DOHH2 (cell line): Measurements from ENCODE around the gene ZSCAN10.
"Not testable (repeated sequence)": the region's sequence is repeated elsewhere in the genome, so short reads cannot be mapped to it uniquely, and the experiment has no call there.

Experiments used
- H3F3A ChIP-seq: fragments of 200-600 bp; sonication (generic), shearing (Covaris generic); 2 replicates; pipeline ENCODE4 v1.6.0; 2016; ENCODE audit warnings: antibody characterized with exemption, mild to moderate bottlenecking; ENCODE audit not compliant: control insufficient read depth, insufficient read depth
- H3K27ac ChIP-seq: fragments of 200-600 bp; sonication (generic); 2 replicates; pipeline ENCODE4 v1.5.1; 2014; ENCODE audit warnings: low read depth, mild to moderate bottlenecking, low read length, moderate library complexity
- H3K27me3 ChIP-seq: fragments of 200-600 bp; sonication (generic); 2 replicates; pipeline ENCODE4 v1.6.1; 2014; ENCODE audit warnings: mild to moderate bottlenecking, low read length, mixed read lengths; ENCODE audit not compliant: control insufficient read depth
- H3K36me3 ChIP-seq: fragments of 200-600 bp; sonication (generic); 2 replicates; pipeline ENCODE4 v1.6.1; 2014; ENCODE audit warnings: mild to moderate bottlenecking, low read length, moderate library complexity, mixed read lengths; ENCODE audit not compliant: control insufficient read depth
- H3K4me1 ChIP-seq: fragments of 200-600 bp; sonication (generic); 2 replicates; pipeline ENCODE4 v1.6.1; 2014; ENCODE audit warnings: mild to moderate bottlenecking, low read length, mixed read lengths; ENCODE audit not compliant: control insufficient read depth
- H3K4me2 ChIP-seq: fragments of 200-600 bp; sonication (generic); 2 replicates; pipeline ENCODE4 v1.6.0; 2014; ENCODE audit warnings: mild to moderate bottlenecking, low read length, moderate library complexity
- H3K4me3 ChIP-seq: fragments of 200-600 bp; sonication (generic); 2 replicates; pipeline ENCODE4 v1.5.1; 2014; ENCODE audit warnings: mild to moderate bottlenecking, low read length, mixed read lengths
- H3K79me2 ChIP-seq: fragments of 200-600 bp; sonication (generic); 2 replicates; pipeline ENCODE4 v1.6.1; 2014; ENCODE audit warnings: mild to moderate bottlenecking, low read length, mixed read lengths; ENCODE audit not compliant: control insufficient read depth
- H3K9me2 ChIP-seq: fragments of 200-600 bp; sonication (generic); replicated peaks from 2 replicates; pipeline ENCODE4 v1.6.1; 2014; ENCODE audit warnings: mild to moderate bottlenecking, low read length, mixed read lengths; ENCODE audit not compliant: control insufficient read depth
- H3K9me3 ChIP-seq: fragments of 200-600 bp; sonication (generic); 2 replicates; pipeline ENCODE4 v1.6.1; 2014; ENCODE audit warnings: antibody characterized with exemption, low read length, mixed read lengths; ENCODE audit not compliant: control insufficient read depth, insufficient read depth
- H4K20me1 ChIP-seq: fragments of 200-600 bp; sonication (generic); 2 replicates; pipeline ENCODE4 v1.6.0; 2014; ENCODE audit warnings: low read depth, mild to moderate bottlenecking, antibody characterized with exemption, low read length, moderate library complexity; ENCODE audit not compliant: control insufficient read depth, insufficient read depth
- EZH2phosphoT487 ChIP-seq: fragments of 200-600 bp; sonication (generic); IDR thresholded peaks from 2 replicates; pipeline ENCODE4 v1.6.1; 2017; ENCODE audit warnings: borderline replicate concordance, mild to moderate bottlenecking, antibody characterized with exemption, low read length, moderate library complexity, mixed read lengths
- TF ChIP-seq, protein P1 (sequence below): fragments of 200-600 bp; sonication (generic); IDR thresholded peaks from one replicate; pipeline ENCODE4 v1.5.1; 2014; ENCODE audit warnings: antibody characterized with exemption, mild to moderate bottlenecking, low read depth, low read length; ENCODE audit not compliant: poor library complexity, severe bottlenecking

The ZSCAN10 gene

GRCh38 chr16:3142327-3142726 lies 43.2 kb upstream of the ZSCAN10 start:
- Histone ChIP-seq H3K27me3 (no peaks in the 10 kb centered on the region), H3K79me2 (no peaks in the 10 kb centered on the region), H3K4me2 (no peak overlapping the region), H3K36me3 (peaks cover 5% of the 10 kb centered on the region; the same call in 1 of the 2 replicates), H3K4me3 (no peak overlapping the region), H3K4me1 (no peaks in the 10 kb centered on the region), H4K20me1 (no peaks in the 10 kb centered on the region), H3K9me2 (no peaks in the 10 kb centered on the region), H3K9me3 (no peaks in the 10 kb centered on the region), H3F3A (no peaks in the 10 kb centered on the region), H3K27ac (no peak overlapping the region)
- no peak for TF ChIP-seq EZH2phosphoT487
- TF ChIP-seq, protein P1, sequence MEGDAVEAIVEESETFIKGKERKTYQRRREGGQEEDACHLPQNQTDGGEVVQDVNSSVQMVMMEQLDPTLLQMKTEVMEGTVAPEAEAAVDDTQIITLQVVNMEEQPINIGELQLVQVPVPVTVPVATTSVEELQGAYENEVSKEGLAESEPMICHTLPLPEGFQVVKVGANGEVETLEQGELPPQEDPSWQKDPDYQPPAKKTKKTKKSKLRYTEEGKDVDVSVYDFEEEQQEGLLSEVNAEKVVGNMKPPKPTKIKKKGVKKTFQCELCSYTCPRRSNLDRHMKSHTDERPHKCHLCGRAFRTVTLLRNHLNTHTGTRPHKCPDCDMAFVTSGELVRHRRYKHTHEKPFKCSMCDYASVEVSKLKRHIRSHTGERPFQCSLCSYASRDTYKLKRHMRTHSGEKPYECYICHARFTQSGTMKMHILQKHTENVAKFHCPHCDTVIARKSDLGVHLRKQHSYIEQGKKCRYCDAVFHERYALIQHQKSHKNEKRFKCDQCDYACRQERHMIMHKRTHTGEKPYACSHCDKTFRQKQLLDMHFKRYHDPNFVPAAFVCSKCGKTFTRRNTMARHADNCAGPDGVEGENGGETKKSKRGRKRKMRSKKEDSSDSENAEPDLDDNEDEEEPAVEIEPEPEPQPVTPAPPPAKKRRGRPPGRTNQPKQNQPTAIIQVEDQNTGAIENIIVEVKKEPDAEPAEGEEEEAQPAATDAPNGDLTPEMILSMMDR, result no peak

- no peaks in the 10 kb centered on the region for H3F3A ChIP-seq
- no peaks in the 10 kb centered on the region for H4K20me1 ChIP-seq
- no peaks in the 10 kb centered on the region for H3K9me3 ChIP-seq
- H3K4me3 ChIP-seq, result no peak overlapping the region
- H3K4me1 ChIP-seq, result no peaks in the 10 kb centered on the region
- no peak overlapping the region for H3K27ac ChIP-seq
- TF ChIP-seq, protein P1, result no peak
- no peak for TF ChIP-seq EZH2phosphoT487
- H3K36me3 ChIP-seq, result peaks cover 5% of the 10 kb centered on the region; the same call in 1 of the 2 replicates
- no peaks in the 10 kb centered on the region for H3K79me2 ChIP-seq
- H3K27me3 ChIP-seq, result no peaks in the 10 kb centered on the region
- H3K9me2 ChIP-seq, result no peaks in the 10 kb centered on the region
- no peak overlapping the region for H3K4me2 ChIP-seq
Measured at GRCh38 chr16:3141781-3142311, 42.8 kb upstream of the ZSCAN10 start.

DNA sequence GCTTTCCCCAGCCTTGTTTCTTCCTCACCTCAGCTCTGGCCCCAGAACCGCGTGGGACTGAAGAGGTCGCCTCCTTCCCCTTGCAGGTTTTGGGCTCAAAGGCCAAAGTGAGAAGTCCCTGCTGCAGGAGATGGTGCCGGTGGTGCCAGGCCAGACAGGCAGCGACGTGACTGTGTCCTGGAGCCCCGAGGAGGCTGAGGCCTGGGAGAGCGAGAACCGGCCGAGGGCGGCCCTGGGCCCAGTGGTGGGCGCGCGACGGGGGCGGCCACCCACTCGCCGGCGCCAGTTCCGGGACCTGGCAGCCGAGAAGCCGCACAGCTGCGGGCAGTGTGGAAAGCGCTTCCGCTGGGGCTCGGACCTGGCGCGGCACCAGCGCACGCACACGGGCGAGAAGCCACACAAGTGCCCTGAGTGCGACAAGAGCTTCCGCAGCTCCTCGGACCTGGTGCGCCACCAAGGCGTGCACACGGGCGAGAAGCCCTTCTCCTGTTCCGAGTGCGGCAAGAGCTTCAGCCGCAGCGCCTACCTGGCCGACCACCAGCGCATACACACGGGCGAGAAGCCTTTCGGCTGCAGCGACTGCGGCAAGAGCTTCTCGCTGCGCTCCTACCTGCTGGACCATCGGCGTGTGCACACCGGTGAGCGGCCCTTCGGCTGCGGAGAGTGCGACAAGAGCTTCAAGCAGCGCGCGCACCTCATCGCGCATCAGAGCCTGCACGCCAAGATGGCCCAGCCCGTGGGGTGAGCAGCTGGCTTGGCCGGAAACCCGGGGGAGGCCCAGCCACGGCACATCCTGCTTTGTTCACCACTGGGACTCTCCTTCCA lies 41.7 kb upstream of the ZSCAN10 start:
- Histone ChIP-seq H3K4me1 (peaks cover 4% of the 10 kb centered on the region), H3K27me3 (no peaks in the 10 kb centered on the region), H3K36me3 (peaks cover 5% of the 10 kb centered on the region; the same call in 1 of the 2 replicates), H3K79me2 (peaks cover 5% of the 10 kb centered on the region), H3K27ac (no peak overlapping the region), H3K4me3 (no peak overlapping the region), H4K20me1 (no peaks in the 10 kb centered on the region), H3F3A (no peaks in the 10 kb centered on the region), H3K9me2 (no peaks in the 10 kb centered on the region), H3K4me2 (no peak overlapping the region), H3K9me3 (no peaks in the 10 kb centered on the region)
- TF ChIP-seq EZH2phosphoT487, result no peak
- TF ChIP-seq, protein P1, result no peak

- not testable (repeated sequence) for H3K4me3 ChIP-seq, H3K27ac ChIP-seq, H3K9me2 ChIP-seq, H3F3A ChIP-seq, H3K36me3 ChIP-seq, H3K4me1 ChIP-seq, H4K20me1 ChIP-seq, H3K9me3 ChIP-seq, H3K4me2 ChIP-seq, H3K27me3 ChIP-seq
- H3K79me2 ChIP-seq, result peaks cover 14% of the 10 kb centered on the region
Measured at GRCh38 chr16:3139561-3139960, 40.5 kb upstream of the ZSCAN10 start.
